ENCODE measurements around the gene PIWIL4. TPM values are rescaled to one million over a fixed set of nuclear protein-coding genes. Genes with fewer than 3 reads are reported as not detected.
A peak's percentile ranks its signal among the peaks of the same experiment; 100 is the strongest.

PIWIL4 gene
- total and polyA plus RNA-seq, 11 donors, result 0.33 to 2.4 (median 1.1) TPM

DNA sequence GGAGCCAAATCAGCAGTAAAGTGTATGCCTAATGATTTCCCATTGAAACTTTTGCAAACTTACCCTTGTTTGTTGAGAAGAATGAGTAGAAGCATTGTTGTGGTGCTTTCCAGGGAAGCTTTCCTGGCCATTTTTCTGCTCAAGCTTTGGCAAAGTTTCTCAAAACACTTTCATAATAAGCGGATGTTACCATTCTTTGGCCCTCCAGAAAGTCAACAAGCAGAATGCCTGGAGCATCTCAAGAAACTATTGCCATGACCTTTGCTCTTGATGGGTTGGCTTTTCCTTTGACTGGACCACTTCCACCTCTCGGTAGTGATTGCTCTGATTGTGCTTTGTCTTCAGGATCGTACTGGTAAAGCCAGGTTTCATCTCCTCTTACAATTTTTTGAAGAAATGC, 10.7 kb downstream of the PIWIL4 start:
- no peak for TF ChIP-seq POLR2A (IDR thresholded peaks at IDR 0.05)
- TF ChIP-seq, protein P1, sequence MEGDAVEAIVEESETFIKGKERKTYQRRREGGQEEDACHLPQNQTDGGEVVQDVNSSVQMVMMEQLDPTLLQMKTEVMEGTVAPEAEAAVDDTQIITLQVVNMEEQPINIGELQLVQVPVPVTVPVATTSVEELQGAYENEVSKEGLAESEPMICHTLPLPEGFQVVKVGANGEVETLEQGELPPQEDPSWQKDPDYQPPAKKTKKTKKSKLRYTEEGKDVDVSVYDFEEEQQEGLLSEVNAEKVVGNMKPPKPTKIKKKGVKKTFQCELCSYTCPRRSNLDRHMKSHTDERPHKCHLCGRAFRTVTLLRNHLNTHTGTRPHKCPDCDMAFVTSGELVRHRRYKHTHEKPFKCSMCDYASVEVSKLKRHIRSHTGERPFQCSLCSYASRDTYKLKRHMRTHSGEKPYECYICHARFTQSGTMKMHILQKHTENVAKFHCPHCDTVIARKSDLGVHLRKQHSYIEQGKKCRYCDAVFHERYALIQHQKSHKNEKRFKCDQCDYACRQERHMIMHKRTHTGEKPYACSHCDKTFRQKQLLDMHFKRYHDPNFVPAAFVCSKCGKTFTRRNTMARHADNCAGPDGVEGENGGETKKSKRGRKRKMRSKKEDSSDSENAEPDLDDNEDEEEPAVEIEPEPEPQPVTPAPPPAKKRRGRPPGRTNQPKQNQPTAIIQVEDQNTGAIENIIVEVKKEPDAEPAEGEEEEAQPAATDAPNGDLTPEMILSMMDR (IDR thresholded peaks at IDR 0.05), result no peak
- intact Hi-C loops (cut with DNase I), result no loop called here

DNA sequence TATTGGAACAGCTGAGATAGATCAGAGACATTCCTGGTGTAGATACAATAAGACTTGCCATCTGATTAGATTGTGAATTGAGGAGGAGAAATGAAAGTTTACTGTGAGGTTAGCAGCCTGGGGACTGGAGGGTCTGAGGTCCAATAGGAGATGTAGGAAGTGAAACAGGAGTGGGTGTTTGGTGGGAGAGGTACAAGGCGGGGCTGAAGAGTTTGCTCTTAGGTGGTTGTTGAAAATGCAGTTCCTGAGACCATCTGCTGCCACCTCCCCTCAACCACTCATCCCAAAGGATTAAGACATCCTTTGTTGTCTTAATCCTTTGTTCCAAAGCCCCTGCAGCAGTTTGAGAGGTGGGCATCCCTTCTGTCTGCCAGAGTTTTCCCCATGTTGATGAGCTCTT, 14.8 kb downstream of the PIWIL4 start:
- intact Hi-C loops (cut with DNase I), result no loop called here
- WGBS, 4 donors, result 63 to 100% (median 97%) methylated on average over 1 of the region's 1 CpG
- no peak for DNase-seq
- Histone ChIP-seq H3K27ac (no peak overlapping the region), H3K4me1 (peaks cover 0 to 25% (median 0%) of the 10 kb centered on the region in 12 donors), H3K27me3 (no peaks in the 10 kb centered on the region), H3K36me3 (peaks cover 0 to 6% (median 0%) of the 10 kb centered on the region in 9 donors), H3K4me3 (no peak overlapping the region), H3K9me3 (no peaks in the 10 kb centered on the region)
- no peak for TF ChIP-seq POLR2A (IDR thresholded peaks at IDR 0.05)
- TF ChIP-seq, protein P1 (IDR thresholded peaks at IDR 0.05), result no peak
- no peak for ATAC-seq

More for the DNA sequence above, 10.7 kb downstream of the PIWIL4 start:
- Histone ChIP-seq H3K27ac (no peak overlapping the region), H3K27me3 (no peaks in the 10 kb centered on the region), H3K9me3 (no peaks in the 10 kb centered on the region), H3K4me1 (peaks cover 0 to 15% (median 0%) of the 10 kb centered on the region in 12 donors), H3K36me3 (peaks cover 0 to 6% (median 0%) of the 10 kb centered on the region in 9 donors), H3K4me3 (no peak overlapping the region)
- ATAC-seq, result no peak
- WGBS, 4 donors, result 74 to 82% (median 78%) methylated on average over 3 of the region's 3 CpGs
- DNase-seq, result no peak

DNA sequence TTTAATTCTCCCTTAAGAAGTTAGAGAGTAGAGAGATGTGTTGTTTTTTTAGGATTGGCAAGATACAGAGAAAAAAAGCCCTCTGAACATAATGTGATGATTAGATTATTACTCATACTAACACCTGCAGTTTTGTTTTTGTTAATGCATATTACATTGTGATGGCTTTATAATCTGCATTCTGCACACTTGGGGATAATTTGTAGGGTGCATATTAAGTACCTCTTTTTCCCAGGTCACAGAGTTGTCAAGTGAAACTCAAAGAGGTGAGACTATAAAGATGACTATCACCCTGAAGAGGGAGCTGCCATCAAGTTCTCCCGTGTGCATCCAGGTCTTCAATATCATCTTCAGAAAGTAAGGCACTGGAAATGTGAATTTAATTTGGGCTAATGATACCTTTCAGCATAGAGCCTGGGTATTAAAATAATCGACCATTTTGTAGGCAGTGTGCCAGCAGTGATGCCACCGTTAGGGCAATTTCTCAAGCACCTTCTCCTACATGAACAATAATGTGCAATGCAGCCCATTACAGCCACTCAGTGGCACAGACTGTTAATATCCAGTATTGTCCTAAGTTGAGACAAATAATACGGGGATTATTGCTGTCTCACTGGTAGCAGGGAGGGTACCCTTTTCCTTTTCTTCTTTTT, 16.2 kb downstream of the PIWIL4 start:
- H3K4me3 ChIP-seq, result no peak overlapping the region
- DNase-seq, result no peak
- intact Hi-C loops (cut with DNase I), result no loop called here
- no peaks in the 10 kb centered on the region for H3K36me3 ChIP-seq
- peak overlapping the region in 1 of 12 donors; percentile 73 for H3K27ac ChIP-seq
- whole genome bisulfite sequencing, 4 donors, result 75 to 83% (median 80%) methylated on average over 4 of the region's 4 CpGs
- TF ChIP-seq, protein P1 (IDR thresholded peaks at IDR 0.05), result no peak
- no peak for TF ChIP-seq POLR2A (IDR thresholded peaks at IDR 0.05)
- H3K27me3 ChIP-seq, result no peaks in the 10 kb centered on the region
- no peak for ATAC-seq
- H3K4me1 ChIP-seq, result peaks cover 0 to 21% (median 0%) of the 10 kb centered on the region in 12 donors
- no peaks in the 10 kb centered on the region for H3K9me3 ChIP-seq

DNA sequence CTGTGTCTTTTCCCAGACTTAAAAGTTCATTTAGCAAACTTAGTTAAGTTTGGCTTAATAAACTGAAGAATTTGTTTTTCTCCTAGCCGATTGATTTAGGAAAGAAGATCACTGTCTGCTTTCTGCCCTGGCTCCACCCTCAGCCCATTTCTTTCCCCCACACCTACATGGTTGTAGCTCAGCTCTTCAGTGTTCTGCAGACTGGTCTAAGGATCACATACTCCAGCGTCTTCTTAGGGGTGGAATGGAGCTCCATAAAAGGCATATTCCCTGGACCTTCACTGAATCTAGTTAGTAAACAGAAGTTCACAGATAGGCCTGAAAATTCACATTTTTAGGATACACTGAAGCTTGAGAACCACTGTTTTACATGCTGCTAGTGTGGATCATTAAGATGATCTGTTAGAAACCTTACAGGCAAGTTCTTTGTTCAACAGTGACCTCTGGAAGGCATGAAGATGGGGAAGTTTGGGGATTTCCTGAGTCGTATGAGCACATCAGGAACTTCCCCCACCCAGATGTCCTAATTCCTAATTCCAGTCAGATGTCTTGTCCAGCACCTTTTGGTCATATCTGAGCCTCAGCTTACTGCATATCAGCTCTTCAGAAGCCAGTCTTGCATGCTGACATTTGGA, 16.8 kb downstream of the PIWIL4 start:
- intact Hi-C loops (cut with DNase I), result no loop called here
- H3K4me3 ChIP-seq, result no peak overlapping the region
- no peaks in the 10 kb centered on the region for H3K9me3 ChIP-seq
- H3K27ac ChIP-seq, result peak overlapping the region in 1 of 12 donors; percentile 73
- TF ChIP-seq, protein P1 (IDR thresholded peaks at IDR 0.05), result no peak
- TF ChIP-seq POLR2A (IDR thresholded peaks at IDR 0.05), result no peak
- 62 to 77% (median 69%) methylated on average over 3 of the region's 3 CpGs for WGBS, 4 donors
- ATAC-seq (peak in 2 of 4 donors; percentile 49 to 55), DNase-seq (no peak)
- peaks cover 0 to 21% (median 0%) of the 10 kb centered on the region in 12 donors for H3K4me1 ChIP-seq
- H3K36me3 ChIP-seq, result peaks cover 0 to 1% (median 0%) of the 10 kb centered on the region in 9 donors
- no peaks in the 10 kb centered on the region for H3K27me3 ChIP-seq
